ENCODE data around the gene RNASE4.

- TF ChIP-seq CTCF (IDR thresholded peaks at IDR 0.05; ENCODE audit: low read depth, low read length, poor library complexity, severe bottlenecking) (no peak), EZH2phosphoT487 (IDR thresholded peaks at IDR 0.05; ENCODE audit: borderline replicate concordance, low read length) (no peak)
Observed at GRCh38 chr14:20750194-20750593, 65.8 kb downstream of the RNASE4 start.
